ENCODE data around the gene SHC2.

SHC2 gene

DNA sequence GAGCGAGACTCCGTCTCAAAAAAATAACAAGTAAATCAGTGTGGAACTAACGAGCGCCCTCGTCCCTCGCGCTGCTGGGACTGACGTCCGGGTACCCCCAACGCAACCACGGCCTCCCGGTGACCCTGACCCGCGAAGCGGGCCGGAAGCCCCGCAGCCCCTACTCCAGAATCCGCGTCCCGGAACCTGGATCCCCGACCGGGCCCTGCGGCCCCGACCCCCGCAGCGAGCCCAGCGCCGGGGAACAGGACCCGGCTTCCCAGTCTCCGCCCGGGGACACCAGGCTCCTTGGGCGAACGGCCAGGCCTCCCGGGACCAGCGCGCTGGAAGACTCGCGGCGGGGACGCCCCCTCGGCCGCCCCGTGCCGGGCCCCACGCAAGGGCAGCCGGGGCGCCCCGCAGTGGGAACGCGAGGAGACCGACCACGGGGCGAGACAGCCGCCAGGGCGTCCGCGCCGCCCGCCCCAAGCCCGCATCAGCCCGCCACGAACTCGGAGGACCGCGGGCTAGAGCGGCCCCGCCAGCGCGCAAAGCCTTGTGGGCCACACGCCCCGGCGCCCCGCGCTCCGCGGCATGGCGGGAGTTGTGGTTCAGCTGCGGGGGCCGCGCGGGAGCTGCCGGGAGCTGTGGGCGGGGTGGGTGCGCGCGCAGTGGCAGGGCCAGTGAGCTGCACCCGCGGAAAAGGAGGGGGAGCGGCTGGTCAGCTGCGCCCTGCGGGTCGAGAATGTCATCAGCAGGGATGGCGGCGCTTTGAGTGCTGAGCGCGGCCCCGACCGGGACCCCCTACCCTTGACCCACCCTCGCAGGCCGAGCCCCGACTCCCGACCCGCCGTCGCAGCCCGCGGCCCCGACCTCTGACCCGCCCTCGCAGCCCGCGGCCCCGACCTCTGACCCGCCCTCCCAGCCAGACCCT is 27.9 kb upstream of the SHC2 start:
- peak; percentile 95 for ATAC-seq
- TF ChIP-seq GLIS3 (CRISPR knock-in tag; IDR thresholded peaks at IDR 0.05) = no peak
- TF ChIP-seq ARNTL (CRISPR knock-in tag; IDR thresholded peaks at IDR 0.05; ENCODE audit: borderline replicate concordance, low read depth) = no peak
- TF ChIP-seq, protein P1, sequence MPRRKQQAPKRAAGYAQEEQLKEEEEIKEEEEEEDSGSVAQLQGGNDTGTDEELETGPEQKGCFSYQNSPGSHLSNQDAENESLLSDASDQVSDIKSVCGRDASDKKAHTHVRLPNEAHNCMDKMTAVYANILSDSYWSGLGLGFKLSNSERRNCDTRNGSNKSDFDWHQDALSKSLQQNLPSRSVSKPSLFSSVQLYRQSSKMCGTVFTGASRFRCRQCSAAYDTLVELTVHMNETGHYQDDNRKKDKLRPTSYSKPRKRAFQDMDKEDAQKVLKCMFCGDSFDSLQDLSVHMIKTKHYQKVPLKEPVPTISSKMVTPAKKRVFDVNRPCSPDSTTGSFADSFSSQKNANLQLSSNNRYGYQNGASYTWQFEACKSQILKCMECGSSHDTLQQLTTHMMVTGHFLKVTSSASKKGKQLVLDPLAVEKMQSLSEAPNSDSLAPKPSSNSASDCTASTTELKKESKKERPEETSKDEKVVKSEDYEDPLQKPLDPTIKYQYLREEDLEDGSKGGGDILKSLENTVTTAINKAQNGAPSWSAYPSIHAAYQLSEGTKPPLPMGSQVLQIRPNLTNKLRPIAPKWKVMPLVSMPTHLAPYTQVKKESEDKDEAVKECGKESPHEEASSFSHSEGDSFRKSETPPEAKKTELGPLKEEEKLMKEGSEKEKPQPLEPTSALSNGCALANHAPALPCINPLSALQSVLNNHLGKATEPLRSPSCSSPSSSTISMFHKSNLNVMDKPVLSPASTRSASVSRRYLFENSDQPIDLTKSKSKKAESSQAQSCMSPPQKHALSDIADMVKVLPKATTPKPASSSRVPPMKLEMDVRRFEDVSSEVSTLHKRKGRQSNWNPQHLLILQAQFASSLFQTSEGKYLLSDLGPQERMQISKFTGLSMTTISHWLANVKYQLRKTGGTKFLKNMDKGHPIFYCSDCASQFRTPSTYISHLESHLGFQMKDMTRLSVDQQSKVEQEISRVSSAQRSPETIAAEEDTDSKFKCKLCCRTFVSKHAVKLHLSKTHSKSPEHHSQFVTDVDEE (CRISPR knock-in tag; IDR thresholded peaks at IDR 0.05) = peak; percentile 64

DNA sequence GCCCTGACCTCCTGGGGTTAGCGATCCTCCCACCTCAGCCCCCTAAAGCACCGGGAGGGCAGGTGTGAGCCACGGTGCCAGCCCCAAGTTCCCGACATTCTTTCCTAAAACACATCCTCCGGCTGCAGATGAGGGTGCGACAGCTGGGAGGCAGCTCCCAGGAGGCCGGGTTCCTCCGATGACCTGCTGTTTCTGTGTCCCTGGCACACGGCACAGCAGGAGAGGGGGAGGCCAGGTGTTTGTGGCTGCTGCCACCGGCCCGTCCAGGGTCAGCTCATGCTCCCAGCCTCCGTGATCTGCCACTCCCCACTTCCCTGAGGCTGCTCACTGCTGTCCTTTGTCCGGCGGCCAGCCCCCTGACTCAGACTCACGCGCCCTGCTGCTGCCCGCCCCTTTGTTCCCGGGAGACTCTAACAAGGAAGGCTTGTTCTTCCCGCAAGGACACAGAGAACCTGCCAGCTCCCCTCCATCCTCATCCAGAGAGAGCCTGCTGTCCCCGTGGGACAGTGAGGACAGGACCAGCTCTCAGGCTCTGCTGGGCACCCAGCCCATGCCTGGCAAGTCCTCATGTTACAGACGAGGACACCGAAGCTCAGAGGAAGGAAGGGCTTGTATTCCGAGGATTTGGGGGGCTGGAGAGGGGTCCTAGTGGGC is 24.9 kb upstream of the SHC2 start:
- TF ChIP-seq, protein P2, sequence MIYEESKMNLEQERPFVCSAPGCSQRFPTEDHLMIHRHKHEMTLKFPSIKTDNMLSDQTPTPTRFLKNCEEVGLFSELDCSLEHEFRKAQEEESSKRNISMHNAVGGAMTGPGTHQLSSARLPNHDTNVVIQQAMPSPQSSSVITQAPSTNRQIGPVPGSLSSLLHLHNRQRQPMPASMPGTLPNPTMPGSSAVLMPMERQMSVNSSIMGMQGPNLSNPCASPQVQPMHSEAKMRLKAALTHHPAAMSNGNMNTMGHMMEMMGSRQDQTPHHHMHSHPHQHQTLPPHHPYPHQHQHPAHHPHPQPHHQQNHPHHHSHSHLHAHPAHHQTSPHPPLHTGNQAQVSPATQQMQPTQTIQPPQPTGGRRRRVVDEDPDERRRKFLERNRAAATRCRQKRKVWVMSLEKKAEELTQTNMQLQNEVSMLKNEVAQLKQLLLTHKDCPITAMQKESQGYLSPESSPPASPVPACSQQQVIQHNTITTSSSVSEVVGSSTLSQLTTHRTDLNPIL (CRISPR knock-in tag; IDR thresholded peaks at IDR 0.05; ENCODE audit: low read depth) = no peak
- TF ChIP-seq TOX (CRISPR knock-in tag; IDR thresholded peaks at IDR 0.05; ENCODE audit: borderline replicate concordance) = no peak
- no peak for TF ChIP-seq RARB (CRISPR knock-in tag; IDR thresholded peaks at IDR 0.05)
- no peak for TF ChIP-seq BACH2 (CRISPR knock-in tag; IDR thresholded peaks at IDR 0.05; ENCODE audit: borderline replicate concordance)
- no peak for TF ChIP-seq OSR1 (CRISPR knock-in tag; IDR thresholded peaks at IDR 0.05)
- no peak for TF ChIP-seq SNAI2 (CRISPR knock-in tag; IDR thresholded peaks at IDR 0.05)
- no peak for TF ChIP-seq ISL1 (CRISPR knock-in tag; IDR thresholded peaks at IDR 0.05)
- TF ChIP-seq, protein P3, sequence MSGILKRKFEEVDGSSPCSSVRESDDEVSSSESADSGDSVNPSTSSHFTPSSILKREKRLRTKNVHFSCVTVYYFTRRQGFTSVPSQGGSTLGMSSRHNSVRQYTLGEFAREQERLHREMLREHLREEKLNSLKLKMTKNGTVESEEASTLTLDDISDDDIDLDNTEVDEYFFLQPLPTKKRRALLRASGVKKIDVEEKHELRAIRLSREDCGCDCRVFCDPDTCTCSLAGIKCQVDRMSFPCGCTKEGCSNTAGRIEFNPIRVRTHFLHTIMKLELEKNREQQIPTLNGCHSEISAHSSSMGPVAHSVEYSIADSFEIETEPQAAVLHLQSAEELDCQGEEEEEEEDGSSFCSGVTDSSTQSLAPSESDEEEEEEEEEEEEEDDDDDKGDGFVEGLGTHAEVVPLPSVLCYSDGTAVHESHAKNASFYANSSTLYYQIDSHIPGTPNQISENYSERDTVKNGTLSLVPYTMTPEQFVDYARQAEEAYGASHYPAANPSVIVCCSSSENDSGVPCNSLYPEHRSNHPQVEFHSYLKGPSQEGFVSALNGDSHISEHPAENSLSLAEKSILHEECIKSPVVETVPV (CRISPR knock-in tag; IDR thresholded peaks at IDR 0.05) = no peak
- no peak for ATAC-seq

DNA sequence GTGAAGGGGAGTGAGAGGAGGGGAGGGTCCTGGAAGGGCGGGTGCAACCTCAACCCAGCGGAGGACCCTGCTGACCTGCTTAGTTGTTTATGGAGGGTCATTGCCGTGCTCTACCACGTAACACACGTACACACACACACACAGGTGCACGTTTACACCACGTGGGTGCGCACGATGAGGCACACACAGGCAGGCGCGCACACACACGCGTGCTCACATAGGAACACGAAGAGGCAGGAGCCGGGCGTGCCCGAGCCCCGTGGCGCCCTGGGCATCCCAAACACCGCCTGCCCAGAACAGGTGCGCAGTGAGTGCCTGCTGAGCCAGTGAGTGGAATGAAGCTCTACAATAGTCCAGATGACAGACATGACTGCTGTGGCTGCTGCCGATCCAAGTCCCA is 24.2 kb upstream of the SHC2 start:
- TF ChIP-seq CSDC2 (CRISPR knock-in tag; IDR thresholded peaks at IDR 0.05) (no peak), ESRRG (CRISPR knock-in tag; IDR thresholded peaks at IDR 0.05) (no peak), BACH2 (CRISPR knock-in tag; IDR thresholded peaks at IDR 0.05; ENCODE audit: borderline replicate concordance) (no peak)
- ATAC-seq = no peak

DNA sequence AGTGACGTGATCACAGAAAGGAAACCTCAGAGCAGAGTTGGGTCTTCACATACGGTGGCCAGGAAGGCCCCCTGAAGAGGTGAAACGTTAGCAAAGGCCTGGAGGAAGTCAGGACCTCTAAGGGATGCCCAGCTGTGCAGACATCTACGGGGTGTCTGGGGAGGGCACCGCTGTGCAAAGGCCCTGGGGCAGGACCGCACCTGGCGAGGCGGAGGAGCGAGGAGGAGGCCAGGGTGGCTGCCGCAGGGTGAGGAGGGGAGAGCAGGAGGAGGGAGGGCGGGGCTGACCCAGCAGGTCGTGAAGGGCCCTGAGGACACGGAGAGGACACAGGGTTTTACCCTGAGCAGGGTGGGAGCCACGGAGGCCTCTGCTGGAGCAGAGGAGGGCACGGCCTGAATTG is 23.7 kb upstream of the SHC2 start:
- TF ChIP-seq TOX (CRISPR knock-in tag; IDR thresholded peaks at IDR 0.05; ENCODE audit: borderline replicate concordance) = no peak
- TF ChIP-seq ZC3H10 (CRISPR knock-in tag; IDR thresholded peaks at IDR 0.05) = no peak
- TF ChIP-seq, protein P2 (CRISPR knock-in tag; IDR thresholded peaks at IDR 0.05; ENCODE audit: low read depth) = no peak
- TF ChIP-seq, protein P3 (CRISPR knock-in tag; IDR thresholded peaks at IDR 0.05) = no peak
- no peak for TF ChIP-seq BACH2 (CRISPR knock-in tag; IDR thresholded peaks at IDR 0.05; ENCODE audit: borderline replicate concordance)
- no peak for TF ChIP-seq PPARA (CRISPR knock-in tag; IDR thresholded peaks at IDR 0.05; ENCODE audit: borderline replicate concordance)
- no peak for TF ChIP-seq ZFP30 (CRISPR knock-in tag; IDR thresholded peaks at IDR 0.05)
- TF ChIP-seq, protein P4, sequence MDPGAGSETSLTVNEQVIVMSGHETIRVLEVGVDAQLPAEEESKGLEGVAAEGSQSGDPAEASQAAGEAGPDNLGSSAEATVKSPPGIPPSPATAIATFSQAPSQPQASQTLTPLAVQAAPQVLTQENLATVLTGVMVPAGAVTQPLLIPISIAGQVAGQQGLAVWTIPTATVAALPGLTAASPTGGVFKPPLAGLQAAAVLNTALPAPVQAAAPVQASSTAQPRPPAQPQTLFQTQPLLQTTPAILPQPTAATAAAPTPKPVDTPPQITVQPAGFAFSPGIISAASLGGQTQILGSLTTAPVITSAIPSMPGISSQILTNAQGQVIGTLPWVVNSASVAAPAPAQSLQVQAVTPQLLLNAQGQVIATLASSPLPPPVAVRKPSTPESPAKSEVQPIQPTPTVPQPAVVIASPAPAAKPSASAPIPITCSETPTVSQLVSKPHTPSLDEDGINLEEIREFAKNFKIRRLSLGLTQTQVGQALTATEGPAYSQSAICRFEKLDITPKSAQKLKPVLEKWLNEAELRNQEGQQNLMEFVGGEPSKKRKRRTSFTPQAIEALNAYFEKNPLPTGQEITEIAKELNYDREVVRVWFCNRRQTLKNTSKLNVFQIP (CRISPR knock-in tag; IDR thresholded peaks at IDR 0.05; ENCODE audit: borderline replicate concordance, low read depth) = no peak
- TF ChIP-seq ESRRG (CRISPR knock-in tag; IDR thresholded peaks at IDR 0.05) = no peak
- no peak for ATAC-seq

All from SK-N-SH treated with all-trans-retinoic acid at 6 μM for 48 hours (cell line).